Gastroesophageal sphincter (tissue), 4 donors: ENCODE results near the gene GRAMD4. TPM values are rescaled to one million over a fixed set of nuclear protein-coding genes. Genes with fewer than 3 reads are reported as not detected.

Source experiments
- ATAC-seq: fragments of 150-250 bp; one replicate; pipeline ENCODE4 v1.9.1; 2016; ENCODE audit warnings: mild to moderate bottlenecking, moderate library complexity
- H3K27ac ChIP-seq, 4 donors: fragments of 200-600 bp; sonication (generic) in 3 of 4; 1 replicate in 3 of 4; 2 replicates in 1 of 4; pipeline ENCODE4 v1.5.1; 2016 to 2019
- H3K27me3 ChIP-seq: fragments of 200-600 bp; sonication (generic); one replicate; pipeline ENCODE4 v1.5.1; 2019
- H3K36me3 ChIP-seq, 2 donors: fragments of 200-600 bp; sonication (generic); one replicate each; pipeline ENCODE4 v1.5.1; 2019; ENCODE audit warnings: control low read depth in 1 of 2
- H3K4me1 ChIP-seq, 3 donors: fragments of 200-600 bp; sonication (generic); 1 replicate in 2 of 3; 2 replicates in 1 of 3; pipeline ENCODE4 v1.5.1; 2016 to 2019; ENCODE audit warnings: control low read depth in 2 of 3
- H3K4me3 ChIP-seq, 2 donors: fragments of 200-600 bp; sonication (generic); one replicate each; pipeline ENCODE4 v1.5.1; 2019; ENCODE audit warnings: mild to moderate bottlenecking in 1 of 2, moderate library complexity in 1 of 2
- H3K9me3 ChIP-seq, 3 donors: fragments of 200-600 bp; sonication (generic); one replicate each; pipeline ENCODE4 v1.5.1; 2017 to 2019; ENCODE audit warnings: control low read depth in 2 of 3
- CTCF ChIP-seq, 4 experiments: fragments of 200-600 bp in 2 of 4; fragments of 450-650 bp in 2 of 4; sonication (generic) in 1 of 4; IDR thresholded peaks; one replicate each; pipeline ENCODE4 v1.5.1; 2017 to 2019; ENCODE audit warnings: antibody characterized with exemption in 4 of 4, mild to moderate bottlenecking in 2 of 4, moderate library complexity in 2 of 4
- EP300 ChIP-seq: sonication (generic); formaldehyde crosslinking; IDR thresholded peaks from one replicate; pipeline ENCODE4 v1.6.1; 2017; ENCODE audit warnings: antibody characterized with exemption, mild to moderate bottlenecking
- POLR2A ChIP-seq, 2 donors: fragments of 450-650 bp; IDR thresholded peaks; one replicate each; pipeline ENCODE4 v1.6.1; 2017; ENCODE audit warnings: antibody characterized with exemption in 2 of 2, mild to moderate bottlenecking in 2 of 2, moderate library complexity in 1 of 2
- POLR2AphosphoS5 ChIP-seq: sonication (generic); formaldehyde crosslinking; IDR thresholded peaks from one replicate; pipeline ENCODE4 v1.6.1; 2017; ENCODE audit warnings: antibody characterized with exemption
- WGBS, 2 donors: methylation state at CpG; one replicate each; pipeline ENCODE4 v1.1.5; 2018; ENCODE audit warnings: low coverage in 1 of 2; 5-methylcytosine and 5-hydroxymethylcytosine counted together
- total RNA-seq, 4 donors: library from RNA; depleted of rRNA; stranded (reverse); fragments of >200 nt; gene quantifications; one replicate each; pipeline ENCODE4 v1.1.0, GENCODE V29; 2016

The GRAMD4 gene
- total RNA-seq, 4 donors from 2014 or later = 10.8 to 53.3 (median 33.2) TPM

GRCh38 chr22:46637711-46638600, 17.8 kb downstream of the GRAMD4 start:
- H3K27me3 ChIP-seq = no peaks in the 10 kb centered on the region
- no peak overlapping the region for H3K27ac ChIP-seq
- no peak for ATAC-seq
- no peak overlapping the region for H3K4me3 ChIP-seq
- H3K4me1 ChIP-seq = peaks cover 0 to 54% (median 6%) of the 10 kb centered on the region in 3 donors
- no peaks in the 10 kb centered on the region for H3K9me3 ChIP-seq
- peaks cover 0 to 8% of the 10 kb centered on the region in 2 donors for H3K36me3 ChIP-seq
- no peak for TF ChIP-seq POLR2AphosphoS5
- no peak for TF ChIP-seq POLR2A (IDR thresholded peaks at IDR 0.05)
- TF ChIP-seq CTCF (IDR thresholded peaks at IDR 0.05) = no peak
- TF ChIP-seq EP300 = no peak
- 70 to 83% methylated on average over 1 to 8 of the region's 21 CpGs for WGBS, 2 donors

GRCh38 chr22:46638601-46639431, 18.6 kb downstream of the GRAMD4 start:
- Histone ChIP-seq H3K4me1 (peaks cover 0 to 54% (median 6%) of the 10 kb centered on the region in 3 donors), H3K27me3 (no peaks in the 10 kb centered on the region), H3K9me3 (no peaks in the 10 kb centered on the region), H3K4me3 (no peak overlapping the region), H3K27ac (no peak overlapping the region), H3K36me3 (peaks cover 0 to 8% of the 10 kb centered on the region in 2 donors)
- ATAC-seq = no peak
- WGBS, 2 donors = 55 to 65% methylated on average over 11 to 12 of the region's 18 CpGs
- TF ChIP-seq POLR2A (IDR thresholded peaks at IDR 0.05) (no peak), CTCF (IDR thresholded peaks at IDR 0.05) (no peak), POLR2AphosphoS5 (no peak), EP300 (no peak)

- peaks cover 0 to 45% (median 6%) of the 10 kb centered on the region in 3 donors for H3K4me1 ChIP-seq
- ATAC-seq = no peak
- no peak overlapping the region for H3K27ac ChIP-seq
- H3K27me3 ChIP-seq = no peaks in the 10 kb centered on the region
- no peaks in the 10 kb centered on the region for H3K9me3 ChIP-seq
- no peak for TF ChIP-seq EP300
- no peak for TF ChIP-seq POLR2AphosphoS5
- no peak for TF ChIP-seq POLR2A (IDR thresholded peaks at IDR 0.05)
- no peak for TF ChIP-seq CTCF (IDR thresholded peaks at IDR 0.05)
- WGBS, 2 donors = 100% methylated on average over 1 of the region's 11 CpGs; no CpG with 5 or more reads in 1 of the 2 donors
- H3K36me3 ChIP-seq = peaks cover 0 to 8% of the 10 kb centered on the region in 2 donors
- no peak overlapping the region for H3K4me3 ChIP-seq
Measured at GRCh38 chr22:46639843-46640242, 19.7 kb downstream of the GRAMD4 start.

GRCh38 chr22:46640293-46641055, 20.3 kb downstream of the GRAMD4 start:
- TF ChIP-seq POLR2AphosphoS5 = no peak
- no peak for TF ChIP-seq CTCF (IDR thresholded peaks at IDR 0.05)
- TF ChIP-seq EP300 = no peak
- no peak for TF ChIP-seq POLR2A (IDR thresholded peaks at IDR 0.05)
- no peak overlapping the region for H3K27ac ChIP-seq
- WGBS, 2 donors = 70 to 88% methylated on average over 11 of the region's 24 CpGs

More at GRCh38 chr22:46640293-46641055, 20.3 kb downstream of the GRAMD4 start:
- no peak for ATAC-seq
- Histone ChIP-seq H3K36me3 (peaks cover 0 to 8% of the 10 kb centered on the region in 2 donors), H3K4me1 (peaks cover 0 to 46% (median 6%) of the 10 kb centered on the region in 3 donors), H3K9me3 (no peaks in the 10 kb centered on the region), H3K27me3 (no peaks in the 10 kb centered on the region), H3K4me3 (no peak overlapping the region)
